ENCODE data around the gene HIVEP2.
"Not testable (repeated sequence)": the region's sequence is repeated elsewhere in the genome, so short reads cannot be mapped to it uniquely, and the experiment has no call there.

The HIVEP2 gene

GRCh38 chr6:142945049-142945445 lies at the start of gene HIVEP2:
TSS of gene HIVEP2 (minus strand) at chr6:142945176. CDS start at chr6:142774738, 170,438 bp downstream.
- no peak for TF ChIP-seq CTCF (conservative IDR thresholded peaks at IDR 0.05; ENCODE audit: low read depth, low read length)
- peak within 1 kb of the TSS; percentile 95 for H3K4me3 ChIP-seq (ENCODE audit: low read length)
- DNase-seq (ENCODE audit: low read depth), result peak; percentile 74

- no peak for DNase-seq (ENCODE audit: low read depth)
- TF ChIP-seq CTCF (conservative IDR thresholded peaks at IDR 0.05; ENCODE audit: low read depth, low read length), result no peak
- no peak overlapping the region for H3K4me3 ChIP-seq (ENCODE audit: low read length)
Measured at GRCh38 chr6:142993977-142994376, 49.0 kb upstream of the HIVEP2 start.

GRCh38 chr6:142987490-142987889 lies 42.5 kb upstream of the HIVEP2 start:
- DNase-seq (ENCODE audit: low read depth), result no peak
- TF ChIP-seq CTCF (conservative IDR thresholded peaks at IDR 0.05; ENCODE audit: low read depth, low read length), result no peak
- no peak overlapping the region for H3K4me3 ChIP-seq (ENCODE audit: low read length)

- DNase-seq (ENCODE audit: low read depth), result no peak
- TF ChIP-seq CTCF (conservative IDR thresholded peaks at IDR 0.05; ENCODE audit: low read depth, low read length), result no peak
- H3K4me3 ChIP-seq (ENCODE audit: low read length), result no peak overlapping the region
Measured at GRCh38 chr6:142985281-142985680, 40.3 kb upstream of the HIVEP2 start.

GRCh38 chr6:142984386-142984785 lies 39.4 kb upstream of the HIVEP2 start:
- H3K4me3 ChIP-seq (ENCODE audit: low read length), result no peak overlapping the region
- DNase-seq (ENCODE audit: low read depth), result no peak
- no peak for TF ChIP-seq CTCF (conservative IDR thresholded peaks at IDR 0.05; ENCODE audit: low read depth, low read length)

GRCh38 chr6:142975365-142975764 lies 30.4 kb upstream of the HIVEP2 start:
- no peak for DNase-seq (ENCODE audit: low read depth)
- no peak overlapping the region for H3K4me3 ChIP-seq (ENCODE audit: low read length)
- no peak for TF ChIP-seq CTCF (conservative IDR thresholded peaks at IDR 0.05; ENCODE audit: low read depth, low read length)

- not testable (repeated sequence) for DNase-seq (ENCODE audit: low read depth); H3K4me3 ChIP-seq (ENCODE audit: low read length)
Measured at GRCh38 chr6:142970941-142971340, 26.0 kb upstream of the HIVEP2 start.

- no peak for DNase-seq (ENCODE audit: low read depth)
- H3K4me3 ChIP-seq (ENCODE audit: low read length), result no peak overlapping the region
- no peak for TF ChIP-seq CTCF (conservative IDR thresholded peaks at IDR 0.05; ENCODE audit: low read depth, low read length)
Measured at GRCh38 chr6:142968601-142969000, 23.6 kb upstream of the HIVEP2 start.

All from retinal pigment epithelial cell (primary cell).